ENCODE results near the gene COL4A6. TPM values are rescaled to one million over a fixed set of nuclear protein-coding genes. Genes with fewer than 3 reads are reported as not detected.

The COL4A6 gene
- total RNA-seq, 2 donors from 2014 or later = not detected

GRCh38 chrX:108165383-108166111, 272.7 kb downstream of the COL4A6 start:
- no peaks in the 10 kb centered on the region for H3K36me3 Mint-ChIP-seq
- peak overlapping the region in 1 of 2 donors; percentile 29 for H3K27ac Mint-ChIP-seq
- no peaks in the 10 kb centered on the region for H3K9me3 Mint-ChIP-seq
- no peak for ATAC-seq
- DNase-seq (ENCODE audit: low spot score in 2 of 2) = no peak

- ATAC-seq = no peak
- H3K36me3 Mint-ChIP-seq = no peaks in the 10 kb centered on the region
- DNase-seq (ENCODE audit: low spot score in 2 of 2) = no peak
- H3K9me3 Mint-ChIP-seq = no peaks in the 10 kb centered on the region
- no peak overlapping the region for H3K27ac Mint-ChIP-seq
Measured at GRCh38 chrX:108163333-108164082, 274.7 kb downstream of the COL4A6 start.

- DNase-seq (ENCODE audit: low spot score in 2 of 2) (no peak), ATAC-seq (no peak)
- H3K36me3 Mint-ChIP-seq = no peaks in the 10 kb centered on the region
- no peak overlapping the region for H3K27ac Mint-ChIP-seq
- H3K9me3 Mint-ChIP-seq = no peaks in the 10 kb centered on the region
Measured at GRCh38 chrX:108162265-108162664, 276.0 kb downstream of the COL4A6 start.

- DNase-seq (ENCODE audit: low spot score in 2 of 2) (no peak), ATAC-seq (no peak)
- no peaks in the 10 kb centered on the region for H3K9me3 Mint-ChIP-seq
- H3K36me3 Mint-ChIP-seq = no peaks in the 10 kb centered on the region
- no peak overlapping the region for H3K27ac Mint-ChIP-seq
Measured at GRCh38 chrX:108160309-108160708, 277.9 kb downstream of the COL4A6 start.

GRCh38 chrX:108159028-108159670, 279.1 kb downstream of the COL4A6 start:
- H3K36me3 Mint-ChIP-seq = no peaks in the 10 kb centered on the region
- DNase-seq (ENCODE audit: low spot score in 2 of 2) (no peak), ATAC-seq (no peak)
- no peak overlapping the region for H3K27ac Mint-ChIP-seq
- H3K9me3 Mint-ChIP-seq = no peaks in the 10 kb centered on the region

GRCh38 chrX:108157628-108158027, 280.6 kb downstream of the COL4A6 start:
- no peaks in the 10 kb centered on the region for H3K9me3 Mint-ChIP-seq
- DNase-seq (ENCODE audit: low spot score in 2 of 2) (no peak), ATAC-seq (no peak)
- H3K27ac Mint-ChIP-seq = no peak overlapping the region
- peaks cover 5 to 7% of the 10 kb centered on the region in 2 donors for H3K36me3 Mint-ChIP-seq

- no peak for DNase-seq (ENCODE audit: low spot score in 2 of 2)
- ATAC-seq = no peak
- H3K27ac Mint-ChIP-seq = no peak overlapping the region
- peaks cover 5 to 7% of the 10 kb centered on the region in 2 donors for H3K36me3 Mint-ChIP-seq
- no peaks in the 10 kb centered on the region for H3K9me3 Mint-ChIP-seq
Measured at GRCh38 chrX:108156934-108157466, 281.2 kb downstream of the COL4A6 start.

GRCh38 chrX:108156082-108156481, 282.1 kb downstream of the COL4A6 start:
- H3K36me3 Mint-ChIP-seq = peaks cover 7 to 8% of the 10 kb centered on the region in 2 donors
- H3K9me3 Mint-ChIP-seq = no peaks in the 10 kb centered on the region
- no peak for ATAC-seq
- DNase-seq (ENCODE audit: low spot score in 2 of 2) = no peak
- H3K27ac Mint-ChIP-seq = no peak overlapping the region

GRCh38 chrX:108148524-108148923, 289.7 kb downstream of the COL4A6 start:
- ATAC-seq (peak; percentile 90 to 98), DNase-seq (ENCODE audit: low spot score in 2 of 2) (peak in 1 of 2 donors; percentile 7)
- Mint-ChIP-seq H3K9me3 (no peaks in the 10 kb centered on the region), H3K27ac (peak overlapping the region; percentile 74 to 77), H3K36me3 (peaks cover 11 to 27% of the 10 kb centered on the region in 2 donors)

GRCh38 chrX:108138814-108139702, 299.2 kb downstream of the COL4A6 start:
- Mint-ChIP-seq H3K9me3 (no peaks in the 10 kb centered on the region), H3K27ac (no peak overlapping the region), H3K36me3 (peaks cover 0 to 18% of the 10 kb centered on the region in 2 donors)
- ATAC-seq (no peak), DNase-seq (ENCODE audit: low spot score in 2 of 2) (no peak)

GRCh38 chrX:108134724-108135123, 303.5 kb downstream of the COL4A6 start:
- Mint-ChIP-seq H3K36me3 (peaks cover 0 to 18% of the 10 kb centered on the region in 2 donors), H3K9me3 (no peaks in the 10 kb centered on the region), H3K27ac (no peak overlapping the region)
- no peak for DNase-seq (ENCODE audit: low spot score in 2 of 2)
- no peak for ATAC-seq

- no peak overlapping the region for H3K27ac Mint-ChIP-seq
- H3K36me3 Mint-ChIP-seq = peaks cover 0 to 8% of the 10 kb centered on the region in 2 donors
- ATAC-seq = no peak
- DNase-seq (ENCODE audit: low spot score in 2 of 2) = no peak
- H3K9me3 Mint-ChIP-seq = no peaks in the 10 kb centered on the region
Measured at GRCh38 chrX:108132876-108133275, 305.3 kb downstream of the COL4A6 start.

- H3K27ac Mint-ChIP-seq = no peak overlapping the region
- peaks cover 0 to 2% of the 10 kb centered on the region in 2 donors for H3K36me3 Mint-ChIP-seq
- DNase-seq (ENCODE audit: low spot score in 2 of 2) = no peak
- ATAC-seq = no peak
- no peaks in the 10 kb centered on the region for H3K9me3 Mint-ChIP-seq
Measured at GRCh38 chrX:108132034-108132433, 306.2 kb downstream of the COL4A6 start.

GRCh38 chrX:108131471-108131870, 306.8 kb downstream of the COL4A6 start:
- H3K27ac Mint-ChIP-seq = no peak overlapping the region

GRCh38 chrX:108130889-108131288, 307.3 kb downstream of the COL4A6 start:
- ATAC-seq (no peak), DNase-seq (ENCODE audit: low spot score in 2 of 2) (no peak)
- Mint-ChIP-seq H3K9me3 (no peaks in the 10 kb centered on the region), H3K36me3 (no peaks in the 10 kb centered on the region), H3K27ac (no peak overlapping the region)

More at GRCh38 chrX:108131471-108131870, 306.8 kb downstream of the COL4A6 start:
- Mint-ChIP-seq H3K36me3 (no peaks in the 10 kb centered on the region), H3K9me3 (no peaks in the 10 kb centered on the region)
- no peak for DNase-seq (ENCODE audit: low spot score in 2 of 2)
- ATAC-seq = no peak

GRCh38 chrX:108127152-108127551, 311.1 kb downstream of the COL4A6 start:
- no peak for ATAC-seq
- Mint-ChIP-seq H3K36me3 (no peaks in the 10 kb centered on the region), H3K27ac (peak overlapping the region in 1 of 2 donors; percentile 22), H3K9me3 (no peaks in the 10 kb centered on the region)
- DNase-seq (ENCODE audit: low spot score in 2 of 2) = no peak
